BJ (cell line): ENCODE measurements around the gene OR4F6. TPM values are rescaled to one million over a fixed set of nuclear protein-coding genes. Genes with fewer than 3 reads are reported as not detected.
"Not testable (repeated sequence)": the region's sequence is repeated elsewhere in the genome, so short reads cannot be mapped to it uniquely, and the experiment has no call there.

Source experiments
- CTCF ChIA-PET: fragments of 350-600 bp; formaldehyde crosslinking; extraction: SDS; loops from one replicate; lab custom pipeline; 2021; ENCODE audit warnings: antibody characterized with exemption, inconsistent platforms; lab: Yijun Ruan, JAX
- POLR2A ChIA-PET: fragments of 300-600 bp; sonication (Branson Sonifier 250); formaldehyde crosslinking; extraction: SDS; loops from one replicate; lab custom pipeline; 2021; ENCODE audit warnings: antibody characterized with exemption; lab: Charles Lee
- DNase-seq: peaks from one replicate; pipeline ENCODE4 v3.0.0-alpha.2; 2011; ENCODE audit warnings: low read depth
- H3K27me3 ChIP-seq: 2 replicates; pipeline ENCODE4 v1.6.0; 2011; ENCODE audit warnings: low read length; ENCODE audit not compliant: control insufficient read depth, insufficient read depth
- H3K36me3 ChIP-seq: 2 replicates; pipeline ENCODE4 v1.5.1; 2011; ENCODE audit warnings: low read length; ENCODE audit not compliant: control insufficient read depth, insufficient read depth
- H3K4me3 ChIP-seq: 2 replicates; pipeline ENCODE4 v1.5.1; 2011; ENCODE audit warnings: low read depth, mild to moderate bottlenecking, control low read depth, low read length
- polyA minus RNA-seq: library from RNA; depleted of rRNA, polyadenylated mRNA; stranded (reverse); fragments of >200 nt; gene quantifications from 2 replicates; pipeline ENCODE4 v1.2.3, GENCODE V29; 2011; rRNA and poly(A)+ RNA removed
- polyA plus RNA-seq: library from polyadenylated mRNA; depleted of rRNA; stranded (reverse); fragments of >200 nt; gene quantifications from 2 replicates; pipeline ENCODE4 v1.2.3, GENCODE V29; 2011; rRNA removed
- TF ChIP-seq, protein P1 (sequence below): IDR thresholded peaks from 2 replicates; pipeline ENCODE4 v1.5.1; 2011; ENCODE audit warnings: low read depth, mild to moderate bottlenecking, control low read depth, inconsistent platforms, low read length, moderate library complexity; ENCODE audit not compliant: insufficient read depth

The OR4F6 gene, protein sequence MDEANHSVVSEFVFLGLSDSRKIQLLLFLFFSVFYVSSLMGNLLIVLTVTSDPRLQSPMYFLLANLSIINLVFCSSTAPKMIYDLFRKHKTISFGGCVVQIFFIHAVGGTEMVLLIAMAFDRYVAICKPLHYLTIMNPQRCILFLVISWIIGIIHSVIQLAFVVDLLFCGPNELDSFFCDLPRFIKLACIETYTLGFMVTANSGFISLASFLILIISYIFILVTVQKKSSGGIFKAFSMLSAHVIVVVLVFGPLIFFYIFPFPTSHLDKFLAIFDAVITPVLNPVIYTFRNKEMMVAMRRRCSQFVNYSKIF
- polyA plus RNA-seq (not detected in 2 replicates), polyA minus RNA-seq (not detected in 2 replicates)

- TF ChIP-seq, protein P1, sequence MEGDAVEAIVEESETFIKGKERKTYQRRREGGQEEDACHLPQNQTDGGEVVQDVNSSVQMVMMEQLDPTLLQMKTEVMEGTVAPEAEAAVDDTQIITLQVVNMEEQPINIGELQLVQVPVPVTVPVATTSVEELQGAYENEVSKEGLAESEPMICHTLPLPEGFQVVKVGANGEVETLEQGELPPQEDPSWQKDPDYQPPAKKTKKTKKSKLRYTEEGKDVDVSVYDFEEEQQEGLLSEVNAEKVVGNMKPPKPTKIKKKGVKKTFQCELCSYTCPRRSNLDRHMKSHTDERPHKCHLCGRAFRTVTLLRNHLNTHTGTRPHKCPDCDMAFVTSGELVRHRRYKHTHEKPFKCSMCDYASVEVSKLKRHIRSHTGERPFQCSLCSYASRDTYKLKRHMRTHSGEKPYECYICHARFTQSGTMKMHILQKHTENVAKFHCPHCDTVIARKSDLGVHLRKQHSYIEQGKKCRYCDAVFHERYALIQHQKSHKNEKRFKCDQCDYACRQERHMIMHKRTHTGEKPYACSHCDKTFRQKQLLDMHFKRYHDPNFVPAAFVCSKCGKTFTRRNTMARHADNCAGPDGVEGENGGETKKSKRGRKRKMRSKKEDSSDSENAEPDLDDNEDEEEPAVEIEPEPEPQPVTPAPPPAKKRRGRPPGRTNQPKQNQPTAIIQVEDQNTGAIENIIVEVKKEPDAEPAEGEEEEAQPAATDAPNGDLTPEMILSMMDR, result no peak
- ChIA-PET CTCF (interaction anchor here (1.4 to 1.8 kb wide), 2 partner anchors 9 to 11 kb away, joined by 3 read pairs; no protein-coding TSS in a partner anchor), POLR2A (no interaction called here)
- H3K36me3 ChIP-seq, result no peaks in the 10 kb centered on the region
- DNase-seq, result no peak
- H3K4me3 ChIP-seq, result no peak within 1 kb of the TSS
- no peaks in the 10 kb centered on the region for H3K27me3 ChIP-seq
These were observed at the start of gene OR4F6 for GRCh38 chr15:101803209-101803608. TSS of gene OR4F6 (plus strand) at chr15:101803509. CDS start at chr15:101805720, 2,211 bp downstream.

DNA sequence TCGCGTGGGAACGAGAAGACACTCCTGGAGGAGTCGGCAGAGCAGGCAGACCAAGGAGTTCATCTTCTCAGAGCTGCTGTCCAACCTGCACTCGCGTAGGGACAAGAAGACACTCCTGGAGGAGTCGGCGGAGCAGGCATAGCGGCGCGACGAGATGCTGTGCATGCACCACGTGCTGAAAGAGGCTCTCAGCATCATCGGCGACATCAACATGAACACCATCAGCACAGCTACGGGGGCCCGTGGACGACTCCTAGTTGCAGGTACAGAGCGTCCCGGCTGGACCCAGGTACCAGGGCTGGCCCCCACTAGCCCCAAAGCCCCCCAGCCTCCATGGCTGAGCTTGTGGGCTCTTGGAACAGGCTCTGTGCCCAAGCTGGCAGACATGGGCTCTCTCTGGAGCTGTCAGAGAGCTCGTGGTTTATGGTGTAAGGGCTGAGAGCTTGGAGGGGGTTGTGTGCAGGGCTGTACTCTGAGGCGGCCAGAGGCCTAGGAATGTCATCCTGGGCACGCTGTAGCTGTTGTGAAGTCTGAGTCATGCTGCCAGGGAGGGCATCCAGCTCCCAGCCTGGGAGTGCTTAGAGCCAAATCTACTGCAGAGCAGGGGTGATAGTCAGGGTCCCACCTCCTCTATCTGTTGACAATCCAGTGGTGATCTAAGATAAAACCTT lies 38.5 kb upstream of the OR4F6 start:
- CTCF ChIA-PET, result interaction anchor here (0.5 to 1.5 kb wide), 2 partner anchors 45 to 421 kb away, joined by 3 read pairs; no protein-coding TSS in a partner anchor
- H3K36me3 ChIP-seq, H3K4me3 ChIP-seq, POLR2A ChIA-PET, DNase-seq, H3K27me3 ChIP-seq: not testable (repeated sequence)

DNA sequence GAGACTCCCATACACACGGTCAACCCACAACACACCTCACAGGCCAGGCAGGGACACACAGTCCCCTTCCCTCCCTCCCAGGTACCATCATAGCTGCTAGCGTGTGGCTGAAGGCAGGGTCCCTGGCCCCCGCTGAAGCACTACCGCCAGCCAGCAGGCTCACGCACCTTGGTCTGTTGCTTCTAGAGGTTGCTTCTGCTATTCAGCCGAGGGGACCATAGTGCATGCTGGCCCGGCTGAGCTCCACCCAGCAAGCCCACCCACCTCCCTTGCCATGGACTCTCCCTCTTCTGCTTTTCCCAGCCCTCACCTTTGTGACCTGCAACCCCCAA lies 38.0 kb upstream of the OR4F6 start:
- CTCF ChIA-PET, result interaction anchor here (0.5 to 1.5 kb wide), 2 partner anchors 46 to 422 kb away, joined by 3 read pairs; no protein-coding TSS in a partner anchor
- POLR2A ChIA-PET, H3K36me3 ChIP-seq: not testable (repeated sequence)

DNA sequence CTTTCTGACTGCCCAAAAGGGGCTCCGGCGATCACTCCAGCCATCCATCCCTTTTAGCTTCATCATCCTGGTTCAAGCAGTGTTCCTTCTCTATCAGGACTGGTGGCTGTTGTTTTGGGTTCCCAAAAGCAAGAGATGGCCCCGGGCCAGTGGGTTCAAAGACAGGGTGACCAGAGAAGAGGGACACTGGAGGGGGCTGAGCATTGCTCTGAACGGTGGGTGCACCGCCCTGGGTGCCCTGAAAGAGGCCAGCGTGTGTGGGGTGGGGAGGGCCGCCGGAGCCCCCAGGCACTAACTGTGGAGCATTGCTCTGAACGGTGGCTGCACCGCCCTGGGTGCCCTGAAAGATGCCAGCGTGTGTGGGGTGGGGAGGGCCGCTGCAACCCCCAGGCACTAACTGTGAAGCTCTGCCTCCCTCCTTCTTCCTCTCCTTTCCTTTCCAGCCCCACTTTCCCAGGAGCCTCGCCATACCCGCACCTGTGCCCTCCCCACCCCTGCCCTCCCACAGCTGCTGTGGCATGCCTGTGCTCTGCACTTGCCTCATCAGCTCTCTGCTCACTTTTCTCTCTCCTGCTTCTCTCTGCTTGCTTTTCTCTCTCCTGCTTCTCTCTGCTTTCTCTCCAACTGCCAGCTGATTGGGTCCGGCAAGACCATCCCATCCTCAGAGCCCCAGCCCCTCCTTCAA lies 37.4 kb upstream of the OR4F6 start:
- Histone ChIP-seq H3K27me3 (no peaks in the 10 kb centered on the region), H3K36me3 (no peaks in the 10 kb centered on the region), H3K4me3 (no peak overlapping the region)
- TF ChIP-seq, protein P1, result no peak
- ChIA-PET CTCF (interaction anchor here (1.0 to 1.5 kb wide), 2 partner anchors 46 to 63 kb away, joined by 3 to 4 read pairs; no protein-coding TSS in a partner anchor), POLR2A (no interaction called here)
- DNase-seq, result no peak

More for the DNA sequence above, 38.0 kb upstream of the OR4F6 start:
- not testable (repeated sequence) for DNase-seq, H3K4me3 ChIP-seq, H3K27me3 ChIP-seq

GRCh38 chr15:101767083-101767640 lies 36.1 kb upstream of the OR4F6 start:
- H3K4me3 ChIP-seq, DNase-seq, H3K36me3 ChIP-seq, CTCF ChIA-PET, POLR2A ChIA-PET, H3K27me3 ChIP-seq: not testable (repeated sequence)

- TF ChIP-seq, protein P1, result no peak
- H3K27me3 ChIP-seq, result no peaks in the 10 kb centered on the region
- CTCF ChIA-PET, result interaction anchor here (0.6 kb wide), 2 partner anchors 65 to 114 kb away, joined by 3 read pairs; no protein-coding TSS in a partner anchor
These were observed 30.4 kb upstream of the OR4F6 start for GRCh38 chr15:101772921-101773320.

More at GRCh38 chr15:101772921-101773320, 30.4 kb upstream of the OR4F6 start:
- Histone ChIP-seq H3K36me3 (no peaks in the 10 kb centered on the region), H3K4me3 (no peak overlapping the region)
- POLR2A ChIA-PET, result no interaction called here
- no peak for DNase-seq
